ENCODE data around the gene PLA2G2D. TPM values are rescaled to one million over a fixed set of nuclear protein-coding genes. Genes with fewer than 3 reads are reported as not detected.
"Not testable (repeated sequence)": the region's sequence is repeated elsewhere in the genome, so short reads cannot be mapped to it uniquely, and the experiment has no call there.

PLA2G2D gene
- total RNA-seq, 1 experiment from 2014 or later, result not detected

DNA sequence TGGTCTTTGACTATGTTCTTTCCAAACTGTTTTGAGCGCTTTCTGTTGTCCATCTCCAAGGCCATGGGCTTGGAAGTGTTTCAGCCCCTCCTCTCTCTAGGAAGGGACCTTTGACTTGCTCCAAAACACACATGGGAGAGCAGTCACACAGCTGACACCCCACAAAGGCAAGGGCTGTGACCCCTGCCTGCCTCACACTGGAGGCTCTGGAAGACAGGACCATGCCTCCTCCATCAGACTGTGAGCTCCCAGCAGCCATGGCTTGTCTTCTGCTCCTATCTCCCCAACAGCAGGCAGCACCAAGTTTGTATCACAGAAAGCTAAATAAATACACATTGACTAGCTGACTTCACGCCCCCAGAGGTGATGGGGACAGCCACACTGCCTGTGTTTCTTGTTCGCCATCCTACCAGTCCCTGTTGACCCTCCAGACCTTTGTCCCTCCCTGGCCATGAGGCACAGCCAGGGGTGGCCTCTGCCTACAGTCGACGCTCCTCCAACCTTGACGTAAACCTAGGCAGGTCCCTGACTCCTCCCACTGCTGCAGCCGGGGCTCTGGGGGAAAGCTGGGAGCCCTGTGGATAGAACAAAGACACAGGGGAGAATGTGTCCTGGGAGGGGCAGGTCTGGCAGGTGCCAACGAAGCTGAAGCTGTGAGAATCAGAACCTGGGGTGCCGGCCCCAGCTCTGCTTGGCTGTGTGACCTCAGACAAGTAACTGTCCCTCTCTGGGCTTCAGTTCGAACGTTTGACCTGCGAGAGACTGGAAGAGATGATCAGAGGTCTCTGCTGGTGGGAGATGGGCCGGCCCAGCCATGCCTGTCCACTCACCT, 24.6 kb upstream of the PLA2G2D start:
- no peak for DNase-seq (ENCODE audit: extremely low read depth, low read depth)

DNA sequence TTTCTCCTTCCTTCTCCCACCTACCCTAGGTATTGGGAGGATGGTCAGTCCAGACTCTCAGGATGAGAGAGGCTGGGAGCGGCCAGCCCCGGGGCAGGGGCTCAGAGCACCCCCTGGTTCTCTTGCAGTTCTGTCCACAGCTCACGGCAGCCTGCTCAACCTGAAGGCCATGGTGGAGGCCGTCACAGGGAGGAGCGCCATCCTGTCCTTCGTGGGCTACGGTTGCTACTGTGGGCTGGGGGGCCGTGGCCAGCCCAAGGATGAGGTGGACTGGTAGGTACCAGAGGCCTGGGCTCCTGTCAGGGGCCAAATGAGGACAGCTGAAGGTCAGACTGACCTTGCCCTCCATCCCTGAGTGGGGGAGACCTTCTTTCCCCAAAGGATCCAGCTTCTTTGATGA, 24.0 kb upstream of the PLA2G2D start:
- DNase-seq (ENCODE audit: extremely low read depth, low read depth), result no peak

DNA sequence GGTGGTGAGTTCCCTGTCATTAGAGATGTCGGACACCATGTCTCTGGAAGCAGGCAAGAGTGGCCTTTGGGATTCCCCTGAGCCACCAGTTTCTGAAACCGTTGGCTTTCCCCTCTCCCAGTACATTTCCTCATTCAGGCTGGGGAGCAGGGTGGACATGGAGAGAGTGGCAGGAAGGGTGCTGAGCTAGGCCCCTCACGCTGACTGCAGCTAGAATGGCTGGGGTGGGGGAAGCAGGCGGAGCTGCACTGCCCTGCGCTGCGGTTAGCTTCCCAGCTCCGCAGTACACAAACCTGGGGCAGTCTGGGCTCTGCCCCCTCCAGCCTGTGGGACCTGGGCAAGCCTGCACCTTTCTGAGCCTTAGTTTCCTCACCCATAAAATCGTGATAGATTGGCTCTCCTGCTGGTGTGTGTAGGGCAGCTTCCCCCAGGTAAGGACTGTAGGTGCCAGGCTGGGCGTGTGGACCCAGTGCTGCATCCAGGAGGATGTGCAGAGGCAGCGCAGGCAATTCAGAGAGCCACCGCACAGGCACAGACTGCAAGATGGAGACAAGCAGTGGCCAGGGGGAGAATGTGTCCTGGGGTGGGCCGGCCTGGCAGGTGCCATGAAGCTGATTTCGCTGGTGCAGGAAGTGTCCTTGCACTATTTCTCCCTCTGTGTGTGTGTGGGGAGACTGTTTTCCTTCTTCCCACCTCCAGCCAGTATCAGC, 22.8 kb upstream of the PLA2G2D start:
- no peak for DNase-seq (ENCODE audit: extremely low read depth, low read depth)

DNA sequence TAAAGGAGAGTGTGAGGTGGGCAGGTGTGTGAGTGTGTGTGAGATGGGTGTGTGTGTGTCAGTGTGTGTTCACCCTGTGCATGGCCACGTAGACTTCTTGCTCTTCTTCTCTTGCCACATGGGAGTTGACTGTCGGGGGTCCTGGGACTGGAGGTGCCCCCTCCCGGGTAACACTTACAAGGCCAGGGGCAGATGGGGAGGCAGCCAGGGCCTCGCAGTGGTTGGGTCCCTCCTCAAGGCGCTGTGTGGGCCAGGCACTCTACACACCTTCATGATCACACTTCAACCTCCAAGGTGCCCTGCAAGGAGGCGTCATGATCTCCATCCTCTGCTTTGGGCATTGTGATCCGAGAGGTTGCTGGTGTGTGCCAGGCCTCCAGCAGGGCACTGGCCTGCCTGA, 22.1 kb upstream of the PLA2G2D start:
- no peak for DNase-seq (ENCODE audit: extremely low read depth, low read depth)

DNA sequence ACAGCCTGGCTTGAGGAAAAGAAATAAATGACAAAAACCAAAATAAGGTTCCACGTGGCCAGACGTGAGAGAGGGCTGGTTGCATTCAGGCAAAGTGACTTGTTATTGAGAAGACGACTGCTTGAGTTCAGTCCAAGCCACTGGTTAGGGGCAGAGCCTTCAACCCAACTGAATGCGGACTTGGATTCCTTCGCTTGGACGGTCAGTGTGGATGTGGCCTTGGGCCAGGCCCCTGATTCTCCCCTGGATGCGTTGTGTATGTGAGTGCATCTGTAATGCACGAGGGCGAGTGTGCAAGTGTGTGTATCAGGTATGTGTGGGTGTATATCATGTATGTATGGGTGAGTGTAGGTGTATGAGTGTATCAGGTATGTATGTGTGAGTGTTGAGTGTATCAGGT, 21.7 kb upstream of the PLA2G2D start:
- DNase-seq (ENCODE audit: extremely low read depth, low read depth), result no peak

DNA sequence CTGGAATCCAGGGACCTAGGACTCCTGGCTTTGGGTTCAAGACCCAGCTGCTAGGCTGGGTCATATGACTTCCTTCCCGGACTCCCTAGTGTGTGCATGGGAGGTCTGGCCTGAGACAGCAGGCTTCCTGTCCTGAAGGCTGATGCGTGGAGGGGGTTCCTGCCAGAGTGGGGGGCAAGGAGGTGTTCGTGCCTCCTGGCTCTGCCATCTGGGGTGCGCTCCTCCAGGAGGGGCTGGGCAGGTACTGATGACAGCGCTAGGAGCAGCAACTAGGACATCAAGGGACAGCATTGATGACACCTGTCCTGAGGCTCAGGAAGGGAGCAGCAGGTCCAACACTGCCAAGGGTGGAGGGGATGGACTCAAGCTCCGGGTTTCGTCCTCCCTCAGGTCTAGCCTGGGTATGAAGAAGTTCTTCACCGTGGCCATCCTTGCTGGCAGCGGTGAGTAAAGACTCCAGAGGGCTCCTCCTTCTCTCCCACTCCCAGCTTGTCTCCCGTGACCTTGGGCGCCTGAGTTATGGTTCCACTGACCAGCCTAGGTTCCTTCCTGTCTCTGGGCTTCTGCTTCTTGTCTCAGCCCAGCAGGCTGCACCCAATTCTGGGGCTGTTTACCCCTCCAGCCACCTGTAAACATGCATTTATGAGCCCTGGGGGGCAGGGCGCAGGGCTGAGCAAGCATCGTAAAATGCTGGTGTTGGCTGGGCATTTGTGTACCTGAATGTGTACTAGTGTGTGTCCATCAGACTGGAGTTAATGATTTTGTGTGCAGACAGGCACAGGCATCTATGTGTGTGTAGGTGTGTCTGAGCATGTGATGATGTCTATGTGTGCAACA, 20.7 kb upstream of the PLA2G2D start:
- no peak for DNase-seq (ENCODE audit: extremely low read depth, low read depth)

DNA sequence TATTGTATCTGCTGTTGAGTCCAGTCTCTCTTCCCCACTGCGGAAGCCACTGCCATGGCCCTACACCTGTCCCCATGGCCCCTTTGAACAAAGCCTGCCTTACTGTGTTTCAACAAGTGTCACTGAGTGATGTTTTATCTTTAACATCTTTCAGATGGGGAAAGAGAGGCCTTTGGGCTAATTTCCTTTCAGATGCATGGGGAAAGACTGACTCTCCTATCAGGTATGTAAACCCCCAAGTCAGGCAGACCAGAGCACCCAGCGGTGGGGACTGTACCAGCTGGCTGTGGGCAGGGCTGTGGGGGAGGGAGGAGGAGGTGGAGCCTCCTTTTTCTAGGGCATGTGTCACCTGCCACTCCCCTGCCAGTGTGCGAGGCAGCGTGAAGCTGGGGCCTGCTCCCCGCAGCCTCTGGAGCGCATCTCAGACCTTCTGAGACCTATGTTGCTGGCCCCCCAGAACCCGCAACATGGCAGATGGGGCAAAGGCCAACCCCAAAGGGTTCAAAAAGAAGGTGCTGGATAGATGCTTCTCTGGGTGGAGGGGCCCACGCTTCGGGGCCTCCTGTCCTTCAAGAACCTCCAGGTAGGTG, 19.7 kb upstream of the PLA2G2D start, which contains the start of gene PLA2G2F:
Gene PLA2G2F (plus strand): TSS at position 363 of the 590 bp plus-strand sequence. CDS start 105 bp downstream, at position 468.
- DNase-seq (ENCODE audit: extremely low read depth, low read depth), result no peak

DNA sequence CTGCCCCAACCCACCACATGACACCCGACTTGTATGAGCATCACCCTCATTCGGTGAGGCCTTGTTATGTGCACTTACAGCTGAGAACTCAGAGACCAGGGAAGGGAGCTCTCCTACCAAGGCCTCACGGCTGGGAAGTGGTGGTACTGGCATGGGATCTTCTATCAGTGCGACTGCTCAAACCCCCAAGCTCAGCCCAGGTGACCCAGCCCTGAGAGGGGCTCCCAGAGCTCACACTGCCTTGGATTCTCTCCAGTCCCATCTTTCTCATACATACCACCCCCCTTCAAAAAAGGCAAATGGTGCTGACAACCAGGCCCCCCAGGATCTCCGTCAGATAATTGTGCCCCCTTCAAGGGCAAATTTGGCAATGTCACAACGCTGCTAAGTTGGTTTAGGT, 19.0 kb upstream of the PLA2G2D start:
- no peak for DNase-seq (ENCODE audit: extremely low read depth, low read depth)

DNA sequence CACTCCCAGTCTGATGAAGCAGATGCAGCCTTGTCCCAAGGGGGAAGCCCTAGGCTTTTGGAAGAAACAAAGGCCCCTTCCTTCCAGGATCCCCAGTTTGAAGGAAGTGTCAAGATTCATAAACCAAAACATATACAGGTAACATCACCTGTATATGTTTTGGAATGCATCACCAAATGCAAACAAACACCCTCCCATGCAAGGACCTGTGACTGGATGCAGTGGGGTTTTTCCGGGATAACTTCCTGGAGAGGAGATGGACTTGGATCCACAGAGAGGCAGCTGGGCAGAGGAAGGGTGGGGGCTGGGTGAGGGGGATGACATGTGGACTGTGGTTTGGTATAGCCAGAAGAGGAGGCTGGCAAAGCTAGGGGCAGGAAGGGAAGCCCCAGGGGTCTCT, 18.3 kb upstream of the PLA2G2D start:
- no peak for DNase-seq (ENCODE audit: extremely low read depth, low read depth)

DNA sequence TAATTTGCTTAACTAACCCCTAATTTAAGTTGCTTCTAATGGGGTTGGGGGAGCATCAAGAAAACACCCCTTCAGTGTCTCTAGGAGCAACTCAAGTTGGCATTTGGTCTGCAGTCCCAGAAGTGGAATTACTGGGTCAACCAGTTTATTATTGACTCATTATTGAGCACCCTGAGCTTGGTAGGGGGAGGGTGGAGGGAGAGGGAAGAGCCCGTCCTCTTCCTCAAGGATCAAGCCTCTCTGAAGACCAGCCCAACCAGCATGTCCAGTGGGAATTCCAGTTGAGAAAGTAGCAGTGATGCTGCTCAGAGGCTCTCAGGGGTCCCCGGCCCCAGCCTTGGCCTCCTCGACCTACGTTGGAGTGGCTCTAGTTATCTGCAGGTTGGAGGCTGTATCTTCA, 17.7 kb upstream of the PLA2G2D start:
- no peak for DNase-seq (ENCODE audit: extremely low read depth, low read depth)

DNA sequence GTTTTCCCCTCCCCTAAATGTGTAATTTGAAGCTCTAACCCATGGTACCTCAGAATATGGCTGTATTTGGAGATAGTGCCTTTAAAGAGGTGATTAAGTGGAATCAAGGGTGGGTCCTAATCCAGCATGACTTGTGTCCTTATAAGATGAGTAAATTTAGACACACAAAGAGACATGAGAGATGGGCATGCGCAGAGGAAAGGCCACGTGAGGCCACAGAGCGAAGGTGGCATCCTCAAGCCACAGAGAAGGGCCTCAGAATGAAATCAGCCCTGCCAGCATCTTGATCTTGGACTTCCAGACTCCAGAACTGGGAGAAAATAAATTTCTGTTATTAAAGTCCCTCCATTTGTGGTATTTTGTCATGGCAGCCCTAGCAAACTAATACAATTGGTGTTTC, 16.9 kb upstream of the PLA2G2D start:
- no peak for DNase-seq (ENCODE audit: extremely low read depth, low read depth)

DNA sequence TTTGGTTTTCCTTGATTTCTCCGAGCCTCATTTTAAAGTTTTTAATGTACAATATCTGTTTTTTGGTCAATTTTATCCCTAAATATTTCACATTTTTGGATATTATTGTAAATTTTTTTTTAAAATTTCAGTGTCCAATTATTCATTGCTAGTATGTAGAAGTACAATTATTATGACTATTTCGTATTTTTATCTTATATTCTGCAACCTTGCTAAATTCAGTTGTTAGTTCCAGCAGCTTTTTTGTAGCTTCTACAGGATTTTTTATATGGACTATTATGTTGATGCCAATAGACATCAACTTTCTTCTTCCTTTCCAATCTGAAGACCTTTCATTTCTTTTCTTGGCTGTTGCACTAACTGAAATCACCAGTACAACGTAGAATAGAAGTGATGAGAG, 15.7 kb upstream of the PLA2G2D start:
- no peak for DNase-seq (ENCODE audit: extremely low read depth, low read depth)

DNA sequence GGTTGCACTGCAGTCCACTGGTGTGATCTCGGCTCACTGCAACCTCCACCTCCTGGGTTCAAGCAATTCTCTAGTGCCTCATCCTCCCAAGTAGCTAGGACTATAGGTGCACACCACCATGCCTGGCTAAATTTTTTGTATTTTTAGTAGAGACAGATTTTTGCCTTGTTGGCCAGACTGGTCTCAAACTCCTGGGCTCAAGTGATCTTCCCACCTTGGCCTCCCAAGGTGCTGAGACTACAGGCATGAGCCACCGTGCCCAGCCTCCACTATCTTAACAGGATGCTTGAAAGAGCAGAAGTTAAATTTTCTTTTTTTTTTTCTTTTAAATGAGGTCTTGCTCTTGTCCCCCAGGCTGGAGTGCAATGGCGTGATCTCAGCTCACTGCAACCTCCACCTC, 11.2 kb upstream of the PLA2G2D start:
- not testable (repeated sequence) for DNase-seq (ENCODE audit: extremely low read depth, low read depth)

DNA sequence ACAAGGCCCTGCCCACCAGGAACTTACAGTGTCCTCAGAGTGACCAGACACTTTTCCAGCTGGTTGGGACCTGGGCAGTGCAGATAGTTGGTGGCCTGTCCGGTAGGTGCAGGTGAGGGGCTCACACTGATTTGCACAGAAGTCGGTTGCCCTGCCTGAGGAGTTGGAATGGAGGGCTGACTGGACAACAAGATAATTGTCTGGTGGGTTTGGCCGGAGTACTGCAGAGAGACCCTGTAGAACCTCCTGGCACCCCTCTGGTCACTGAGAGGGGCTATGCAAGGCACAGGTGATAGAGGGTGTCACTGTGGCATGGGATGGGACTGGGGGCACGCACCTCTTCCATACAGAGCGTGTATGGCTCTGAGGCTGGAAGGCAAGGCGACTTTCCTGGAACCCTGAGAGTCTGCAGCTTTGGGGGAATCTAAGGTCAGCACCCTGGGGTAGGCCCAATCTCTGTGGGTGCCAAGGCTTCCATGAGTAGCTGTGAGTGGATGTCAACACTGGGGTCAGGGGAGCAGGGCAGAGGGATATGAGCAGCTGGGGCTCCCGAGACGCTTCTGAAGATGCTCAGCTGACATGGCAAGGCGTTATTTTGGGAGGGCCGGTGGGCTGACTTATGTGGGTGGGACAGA, 7.6 kb upstream of the PLA2G2D start:
- no peak for DNase-seq (ENCODE audit: extremely low read depth, low read depth)

DNA sequence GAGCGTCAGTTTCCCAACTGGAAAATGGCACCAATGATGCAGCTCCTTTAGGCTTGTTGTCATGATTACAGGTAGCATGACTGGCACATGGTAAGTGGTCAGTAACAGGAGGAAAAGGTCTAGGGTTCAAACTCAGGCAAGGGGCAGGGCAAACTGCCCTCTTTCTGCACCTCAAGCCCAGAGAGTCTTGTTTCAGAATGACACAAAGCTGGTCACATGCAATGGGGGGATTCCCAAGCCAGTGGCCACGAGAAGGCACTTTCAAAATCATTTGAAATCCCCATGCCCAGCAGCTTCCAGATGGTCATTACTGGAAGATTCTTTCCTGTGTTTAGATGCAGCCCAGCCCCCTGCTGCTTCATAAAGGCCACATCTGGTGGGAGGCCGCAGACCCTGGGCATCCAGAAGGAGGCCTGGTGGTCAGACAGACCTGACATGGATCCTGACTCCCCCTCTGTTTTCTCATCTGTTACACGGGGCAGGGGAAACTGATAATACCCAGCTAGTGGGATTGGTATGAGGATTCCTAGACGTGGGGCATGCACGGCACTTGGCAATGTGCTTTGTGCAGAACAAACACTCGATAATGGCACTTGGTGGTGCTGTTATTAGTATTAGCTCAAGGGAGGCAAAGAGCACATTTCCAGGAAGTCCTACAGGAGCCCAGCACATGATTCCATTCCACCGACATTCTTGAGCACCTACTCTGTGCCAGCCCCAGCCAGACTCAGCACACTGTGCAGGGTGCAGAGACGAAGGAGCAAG, 6.9 kb upstream of the PLA2G2D start:
- no peak for DNase-seq (ENCODE audit: extremely low read depth, low read depth)

DNA sequence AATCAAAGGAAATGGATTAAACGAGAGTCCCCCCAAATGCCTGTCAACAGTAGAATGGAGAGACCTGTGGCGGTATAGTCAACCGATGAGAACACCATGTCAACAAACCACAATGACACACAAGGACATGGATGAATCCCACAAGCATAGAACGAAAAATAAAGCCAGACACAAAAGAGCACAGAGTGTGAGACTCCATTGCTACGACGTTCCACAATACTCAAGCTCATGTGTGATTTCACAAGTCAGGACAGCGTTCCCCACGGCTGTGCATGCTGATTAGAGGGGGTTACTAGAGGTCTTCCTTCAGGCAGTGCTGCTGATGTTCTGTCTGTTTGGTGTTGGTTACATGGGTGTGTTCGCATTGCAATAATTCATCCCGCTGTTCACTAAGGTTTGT, 5.8 kb upstream of the PLA2G2D start:
- no peak for DNase-seq (ENCODE audit: extremely low read depth, low read depth)

DNA sequence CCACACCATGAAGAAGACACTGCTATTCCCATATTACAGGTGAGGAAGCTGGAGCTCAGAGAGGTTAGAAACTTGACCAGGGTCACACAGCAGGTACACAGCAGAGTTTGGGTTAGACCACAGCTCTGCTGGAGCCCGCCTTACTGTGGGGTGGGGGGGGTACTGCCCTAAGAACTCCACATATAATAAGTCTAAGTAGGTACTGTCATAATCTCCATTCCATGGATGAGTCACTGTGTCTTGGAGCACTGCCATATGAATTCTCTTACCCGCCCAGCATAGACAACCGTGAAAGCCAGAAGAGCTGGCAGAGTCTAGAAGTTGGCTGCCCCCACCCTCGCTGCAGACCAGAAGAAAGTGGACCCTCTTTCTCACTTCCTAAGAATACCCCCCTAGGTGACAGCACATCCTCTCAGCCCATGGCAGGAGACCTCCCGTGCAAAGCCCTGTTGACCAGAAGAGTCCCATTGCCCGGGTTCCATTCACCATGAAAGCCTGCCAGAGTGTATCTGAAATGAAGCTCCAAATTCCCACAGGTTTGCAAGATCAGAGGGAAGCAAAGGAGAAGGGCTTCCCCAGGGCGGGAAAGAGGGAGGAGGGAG, 5.2 kb upstream of the PLA2G2D start:
- peak; percentile 8 for DNase-seq (ENCODE audit: extremely low read depth, low read depth)

DNA sequence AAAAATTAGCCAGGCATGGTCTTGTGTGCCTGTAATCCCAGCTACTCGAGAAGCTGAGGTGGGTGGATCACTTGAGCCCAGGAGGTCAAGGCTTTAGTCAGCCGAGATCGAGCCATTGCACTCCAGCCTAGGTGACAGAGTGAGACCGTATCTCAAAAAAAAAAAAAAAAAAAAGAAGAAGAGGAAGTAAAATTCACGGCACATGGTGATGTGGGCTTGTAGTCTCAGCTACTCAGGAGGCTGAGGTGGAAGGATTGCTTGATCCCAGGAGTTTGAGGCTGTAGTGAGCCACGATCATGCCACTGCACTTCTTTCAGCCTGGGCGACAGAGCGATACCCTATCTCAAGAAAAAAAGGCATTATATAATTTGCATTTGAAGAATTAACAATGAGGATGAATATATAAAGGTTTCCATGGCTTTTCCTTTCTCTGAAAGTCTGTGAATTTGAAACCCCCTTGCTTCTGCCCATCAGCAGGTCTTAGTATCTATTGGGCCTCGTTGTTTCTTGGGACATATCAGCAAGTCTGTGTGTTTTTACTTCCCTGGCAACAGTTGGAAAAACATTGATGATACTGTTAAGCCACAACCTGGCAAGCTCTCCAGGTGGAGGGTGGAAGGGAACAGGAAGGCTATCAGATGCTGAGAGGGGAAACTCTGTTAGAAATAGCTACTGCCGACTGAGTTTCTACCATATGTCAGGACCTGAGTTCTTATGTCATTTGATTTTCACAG, 4.6 kb upstream of the PLA2G2D start:
- no peak for DNase-seq (ENCODE audit: extremely low read depth, low read depth)

DNA sequence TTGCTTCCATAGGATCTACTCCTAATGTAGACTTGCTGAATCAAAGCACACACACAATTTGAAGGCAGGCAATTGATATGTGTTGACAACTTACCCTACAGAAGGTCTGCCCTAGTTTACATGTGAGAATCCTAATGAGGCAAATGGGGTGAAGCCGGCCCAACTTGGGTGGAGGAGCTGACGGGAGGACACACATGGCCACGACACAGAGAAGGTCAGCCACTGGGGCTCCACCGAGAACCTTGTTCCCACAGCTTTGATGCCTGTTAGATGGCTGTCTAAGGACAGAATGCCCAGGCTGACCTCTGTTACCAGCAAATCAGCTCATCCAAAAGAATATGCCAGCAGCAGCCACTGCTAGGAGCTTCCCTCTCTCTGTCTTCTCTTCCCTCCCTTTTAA, 1.5 kb upstream of the PLA2G2D start:
- DNase-seq (ENCODE audit: extremely low read depth, low read depth), result no peak
